LNCAP (cell line): Measurements from ENCODE around the gene ZSWIM1.

Experiments
- CTCF ChIP-seq: fragments of 450-650 bp; IDR thresholded peaks from 2 replicates; pipeline ENCODE4 v1.5.1; 2017; ENCODE audit warnings: mild to moderate bottlenecking

ZSWIM1 gene

DNA sequence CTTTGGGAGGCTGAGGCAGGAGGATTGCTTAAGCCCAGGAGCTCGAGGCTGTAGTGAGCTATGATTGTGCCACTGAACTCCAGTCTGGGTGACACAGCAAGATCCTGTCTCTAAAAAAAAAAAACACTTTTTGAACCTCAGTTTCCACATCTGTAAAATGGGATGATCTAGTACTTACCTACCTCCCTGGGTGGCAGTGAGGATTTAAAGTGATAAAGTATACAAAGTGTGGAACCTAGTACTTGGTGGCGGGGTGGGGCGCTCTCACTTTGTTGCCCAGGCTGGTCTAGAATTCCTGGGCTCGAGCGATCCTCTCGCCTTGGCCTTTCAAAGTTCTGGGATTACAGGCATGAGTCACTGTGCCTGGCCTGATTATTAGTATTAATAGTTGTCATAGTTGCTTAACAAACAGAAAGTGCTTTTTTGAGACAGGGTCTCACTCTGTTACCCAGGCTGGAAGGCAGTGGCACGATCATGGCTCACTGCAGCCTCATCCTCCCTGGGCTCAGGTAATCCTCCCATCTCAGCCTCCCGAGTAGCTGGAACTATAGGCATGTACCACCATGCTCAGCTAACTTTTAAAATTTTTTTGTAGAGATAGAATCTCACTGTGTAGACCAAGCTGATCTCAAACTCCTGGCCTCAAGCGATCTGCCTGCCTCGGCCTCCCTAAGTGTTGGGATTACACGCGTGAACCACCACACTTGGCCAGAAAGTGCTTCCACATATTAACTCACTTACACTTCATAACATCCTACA lies 37.9 kb downstream of the ZSWIM1 start:
- TF ChIP-seq CTCF: no peak

DNA sequence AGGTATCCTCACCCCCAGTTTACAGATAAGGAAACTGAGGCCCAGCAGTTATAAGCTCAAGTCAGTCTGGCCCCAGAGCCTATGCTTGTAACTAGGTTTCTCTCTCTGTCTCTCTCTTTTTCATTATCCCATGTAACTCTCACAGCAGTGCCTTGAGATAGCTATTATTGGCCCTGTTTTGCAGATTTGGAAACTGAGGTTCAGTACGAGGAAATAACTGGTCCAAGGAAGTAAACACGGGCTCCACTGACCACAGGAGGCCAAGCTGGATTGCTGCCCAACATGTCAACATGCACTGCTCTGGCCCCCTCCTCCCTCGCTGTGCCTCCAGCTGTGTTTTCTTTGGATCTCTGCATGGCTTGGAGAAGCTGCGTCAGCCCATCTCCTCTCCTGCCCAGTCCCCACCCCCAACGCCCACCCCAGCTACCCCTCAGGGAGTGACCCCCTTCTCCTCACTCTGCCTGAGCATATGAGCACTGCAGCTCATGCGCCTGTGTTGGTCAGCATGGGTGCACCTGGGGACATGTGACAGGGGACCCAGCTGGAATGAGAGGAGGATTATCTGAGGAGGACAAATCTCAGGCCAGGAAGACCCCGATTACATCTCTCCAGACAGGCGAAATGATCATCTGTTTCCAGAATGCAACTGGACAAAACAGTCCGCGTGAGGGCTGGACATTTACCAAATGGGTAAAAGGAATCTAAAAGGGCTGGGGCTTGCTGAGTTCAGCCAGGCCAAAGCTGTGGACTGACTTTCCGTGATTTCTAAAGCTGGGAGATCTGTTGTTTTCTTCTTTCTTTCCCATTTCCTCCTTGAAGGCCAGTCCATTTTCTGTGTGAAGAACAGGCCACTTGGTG lies 38.7 kb downstream of the ZSWIM1 start:
- no peak for TF ChIP-seq CTCF

DNA sequence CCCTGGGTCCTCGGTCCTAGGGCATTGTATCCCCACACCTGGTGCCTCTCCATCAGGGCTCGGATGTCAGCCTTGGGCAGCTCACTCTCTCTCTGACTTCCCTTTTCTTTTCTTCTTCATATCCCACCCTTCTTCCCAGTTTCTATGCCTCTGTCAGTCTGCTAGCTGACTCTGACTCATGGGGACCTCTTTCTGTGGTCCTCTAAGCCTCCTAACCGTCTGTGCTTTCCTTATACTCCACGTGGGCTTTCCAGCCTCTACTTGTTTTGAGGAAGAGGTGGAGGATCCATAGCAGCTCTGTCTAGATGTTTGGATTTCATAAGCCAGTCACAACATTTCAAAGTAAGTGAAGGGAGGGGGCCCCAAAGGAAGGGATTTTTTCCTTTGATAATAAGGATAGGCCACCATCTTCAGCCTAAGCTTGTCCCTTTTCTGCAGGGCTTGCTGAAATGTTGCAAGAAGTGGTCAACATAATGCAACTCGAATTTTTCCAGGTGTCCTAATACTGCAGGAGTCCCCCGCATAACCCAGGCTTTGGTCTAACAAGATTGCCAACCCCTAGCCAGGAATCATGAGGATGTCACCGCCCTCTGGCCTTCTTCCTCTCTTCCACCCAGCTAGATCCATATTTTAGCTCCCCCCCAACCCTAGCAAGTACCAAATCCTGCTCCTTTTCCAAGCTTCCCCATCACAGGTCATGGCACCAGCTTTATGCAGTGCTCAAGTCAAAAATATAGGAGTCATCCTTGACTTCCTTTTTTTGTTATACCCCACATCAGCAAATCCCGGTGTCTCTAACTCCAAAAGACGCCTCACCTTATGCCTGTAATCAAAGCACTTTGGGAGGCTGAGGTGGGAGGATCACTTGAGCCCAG lies 39.7 kb downstream of the ZSWIM1 start:
- TF ChIP-seq CTCF: no peak

DNA sequence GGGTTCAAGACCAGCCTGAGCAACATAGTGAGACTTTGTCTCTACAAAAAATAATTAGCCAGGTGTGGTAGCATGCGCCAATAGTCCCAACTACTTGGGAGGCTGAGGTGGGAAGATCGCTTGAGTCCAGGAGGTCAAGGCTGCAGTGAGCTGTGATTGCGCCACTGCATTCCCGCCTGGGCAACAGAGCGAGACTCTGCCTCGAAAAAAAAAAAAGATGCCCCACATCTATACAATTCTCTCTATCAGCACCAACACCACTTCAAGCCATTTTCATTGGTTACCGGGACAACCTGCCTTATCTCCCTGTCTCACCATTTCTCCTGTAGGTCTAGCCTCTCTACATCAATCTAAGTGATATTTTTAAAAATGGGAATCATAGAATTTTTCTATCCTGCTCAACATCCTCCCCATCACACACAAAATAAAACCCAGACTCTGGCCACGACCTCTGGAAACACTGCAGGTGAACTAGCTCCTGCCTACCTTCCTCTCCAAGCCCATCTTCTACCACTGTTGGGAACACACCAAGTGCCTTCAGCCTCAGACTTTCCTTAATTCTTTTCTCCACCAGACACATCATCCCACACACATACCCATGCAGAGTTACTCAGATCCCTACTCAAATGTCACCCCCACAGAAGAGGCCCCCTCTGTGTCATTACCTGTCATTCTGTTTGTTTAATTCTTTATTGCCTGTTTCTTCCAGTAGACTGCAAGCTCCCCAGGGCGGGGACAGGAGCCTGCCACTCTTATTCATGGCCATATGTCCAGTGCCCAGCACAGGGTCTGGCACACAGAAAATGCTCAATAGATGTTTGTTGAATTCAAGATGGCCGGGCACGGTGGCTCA lies 40.5 kb downstream of the ZSWIM1 start:
- no peak for TF ChIP-seq CTCF

DNA sequence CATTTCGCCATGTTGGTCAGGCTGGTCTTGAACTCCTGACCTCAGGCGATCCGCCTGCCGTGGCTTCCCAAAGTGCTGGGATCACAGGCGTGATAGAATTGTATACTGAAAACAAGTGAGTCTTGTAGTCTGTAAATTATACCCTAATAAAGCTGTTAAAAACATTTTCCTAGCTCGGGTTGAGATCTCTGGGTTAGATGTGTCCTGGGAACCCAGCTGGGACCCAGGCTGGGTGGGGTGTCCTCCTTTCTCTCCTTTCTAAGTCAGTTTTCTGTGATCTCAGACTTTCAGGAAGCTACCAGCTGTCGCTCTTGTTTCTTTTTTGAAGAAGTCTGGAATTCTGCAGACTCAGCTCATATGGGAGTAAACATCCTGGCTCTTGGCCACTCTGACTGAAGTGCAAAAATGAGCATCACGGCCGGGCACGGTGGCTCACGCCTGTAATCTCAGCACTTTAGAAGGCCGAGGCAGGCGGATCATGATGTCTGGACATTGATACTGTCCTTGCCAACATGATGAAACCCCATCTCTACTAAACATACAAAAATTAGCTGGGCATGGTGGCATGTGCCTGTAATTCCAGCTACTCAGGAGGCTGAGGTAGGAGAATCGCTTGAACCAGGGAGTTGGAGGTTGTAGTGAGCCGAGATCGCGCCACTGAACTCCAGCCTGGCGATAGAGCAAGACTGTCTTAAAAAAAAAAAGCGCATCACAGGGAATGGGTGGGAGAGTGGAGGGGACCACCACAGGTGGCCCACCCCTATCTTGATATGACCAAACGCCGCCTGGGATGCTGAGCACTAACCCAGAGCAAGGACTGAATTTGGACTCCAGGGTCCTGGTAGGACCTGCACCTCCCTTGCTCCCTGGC lies 43.6 kb downstream of the ZSWIM1 start:
- no peak for TF ChIP-seq CTCF

- no peak for TF ChIP-seq CTCF
Measured at GRCh38 chr20:45925821-45926506, 44.9 kb downstream of the ZSWIM1 start.
